Fibroblast of mammary gland (primary cell): ENCODE measurements around the gene IMPA2.
"Not testable (repeated sequence)": the region's sequence is repeated elsewhere in the genome, so short reads cannot be mapped to it uniquely, and the experiment has no call there.

ENCODE experiments used
- DNase-seq: peaks from one replicate; pipeline ENCODE4 v3.0.0-alpha.2; 2010; ENCODE audit warnings: low read depth
- H3K4me3 ChIP-seq: 2 replicates; pipeline ENCODE4 v1.5.1; 2011; ENCODE audit warnings: low read depth, mild to moderate bottlenecking, low read length, moderate library complexity; ENCODE audit not compliant: control insufficient read depth
- TF ChIP-seq, protein P1 (sequence below): conservative IDR thresholded peaks from 2 replicates; pipeline ENCODE4 v1.5.1; 2011; ENCODE audit warnings: low read depth, low read length, inconsistent platforms; ENCODE audit not compliant: control insufficient read depth, insufficient read depth

IMPA2 gene

DNA sequence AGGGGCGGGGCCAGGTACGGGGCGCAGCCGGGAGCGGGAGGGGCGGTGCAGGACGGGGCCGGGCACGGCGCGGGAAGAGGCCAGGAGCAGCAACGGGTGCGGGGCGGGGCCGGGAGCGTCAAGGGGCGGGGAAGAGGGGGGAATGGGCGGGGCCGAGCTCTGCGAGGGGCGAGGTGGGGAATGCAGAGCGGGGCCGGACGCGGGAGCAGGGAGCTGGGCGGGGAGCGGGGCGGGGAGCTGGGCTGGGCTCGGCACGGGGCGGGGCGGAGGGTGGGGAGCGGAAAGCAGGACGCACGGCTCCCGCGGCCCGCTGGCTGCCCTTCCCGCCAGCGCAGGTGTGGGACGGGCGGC is at the start of gene IMPA2:
Gene IMPA2 (plus strand): TSS at position 316 of the 351 bp plus-strand sequence. CDS start 163 bp downstream, outside the sequence.
- TF ChIP-seq, protein P1, sequence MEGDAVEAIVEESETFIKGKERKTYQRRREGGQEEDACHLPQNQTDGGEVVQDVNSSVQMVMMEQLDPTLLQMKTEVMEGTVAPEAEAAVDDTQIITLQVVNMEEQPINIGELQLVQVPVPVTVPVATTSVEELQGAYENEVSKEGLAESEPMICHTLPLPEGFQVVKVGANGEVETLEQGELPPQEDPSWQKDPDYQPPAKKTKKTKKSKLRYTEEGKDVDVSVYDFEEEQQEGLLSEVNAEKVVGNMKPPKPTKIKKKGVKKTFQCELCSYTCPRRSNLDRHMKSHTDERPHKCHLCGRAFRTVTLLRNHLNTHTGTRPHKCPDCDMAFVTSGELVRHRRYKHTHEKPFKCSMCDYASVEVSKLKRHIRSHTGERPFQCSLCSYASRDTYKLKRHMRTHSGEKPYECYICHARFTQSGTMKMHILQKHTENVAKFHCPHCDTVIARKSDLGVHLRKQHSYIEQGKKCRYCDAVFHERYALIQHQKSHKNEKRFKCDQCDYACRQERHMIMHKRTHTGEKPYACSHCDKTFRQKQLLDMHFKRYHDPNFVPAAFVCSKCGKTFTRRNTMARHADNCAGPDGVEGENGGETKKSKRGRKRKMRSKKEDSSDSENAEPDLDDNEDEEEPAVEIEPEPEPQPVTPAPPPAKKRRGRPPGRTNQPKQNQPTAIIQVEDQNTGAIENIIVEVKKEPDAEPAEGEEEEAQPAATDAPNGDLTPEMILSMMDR, result no peak
- peak within 1 kb of the TSS; percentile 54 for H3K4me3 ChIP-seq
- DNase-seq, result no peak

DNA sequence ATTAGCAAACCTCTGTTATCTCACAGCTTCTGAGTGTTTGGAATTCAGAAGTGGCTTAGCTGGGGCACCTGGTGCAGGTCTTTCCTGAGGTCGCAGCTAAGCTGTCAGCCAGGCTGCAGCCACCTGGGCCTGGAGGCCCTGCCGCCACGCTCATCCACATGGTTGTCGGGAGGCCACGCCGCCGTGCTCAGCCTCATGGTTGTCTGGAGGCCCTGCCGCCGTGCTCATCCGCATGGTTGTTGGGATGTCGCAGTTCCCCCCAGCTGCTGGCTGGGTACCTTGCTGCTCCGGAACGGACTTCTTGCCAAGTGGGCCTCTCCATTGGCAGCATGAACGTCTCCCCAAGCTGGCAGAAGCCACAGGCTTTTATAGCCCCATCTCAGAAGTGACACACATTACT is 48.9 kb upstream of the IMPA2 start:
- no peak for DNase-seq
- TF ChIP-seq, protein P1, result no peak
- H3K4me3 ChIP-seq, result no peak overlapping the region

DNA sequence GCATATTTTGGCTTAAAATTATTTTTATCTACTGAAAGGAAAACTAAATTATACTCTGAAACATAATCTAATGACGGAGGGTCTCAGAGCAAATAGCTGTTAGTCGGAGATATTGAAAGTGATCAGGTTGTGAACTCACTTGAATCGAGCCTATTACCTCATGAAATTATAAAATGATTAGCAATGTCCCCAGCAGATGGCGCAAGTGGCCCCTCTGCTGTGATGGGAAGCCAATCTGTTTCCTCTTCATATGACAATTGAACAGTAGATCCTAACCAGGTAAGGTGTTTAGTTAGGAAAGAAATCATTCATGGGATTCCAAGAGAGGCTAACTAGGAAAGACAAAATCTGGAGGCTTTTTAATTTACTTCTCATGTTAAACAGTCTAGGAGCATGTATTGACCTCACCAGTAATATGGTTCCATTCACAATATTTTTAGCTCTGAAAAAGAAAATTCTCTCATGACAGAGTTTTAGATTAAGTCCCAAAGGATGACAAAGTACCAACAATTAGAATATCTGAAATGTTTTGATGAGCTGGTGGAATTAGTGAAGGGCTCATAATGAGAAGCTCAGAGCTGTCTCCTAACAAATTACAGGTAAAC is 43.3 kb upstream of the IMPA2 start:
- no peak overlapping the region for H3K4me3 ChIP-seq
- DNase-seq, result peak; percentile 72
- TF ChIP-seq, protein P1, result peak; percentile 79

DNA sequence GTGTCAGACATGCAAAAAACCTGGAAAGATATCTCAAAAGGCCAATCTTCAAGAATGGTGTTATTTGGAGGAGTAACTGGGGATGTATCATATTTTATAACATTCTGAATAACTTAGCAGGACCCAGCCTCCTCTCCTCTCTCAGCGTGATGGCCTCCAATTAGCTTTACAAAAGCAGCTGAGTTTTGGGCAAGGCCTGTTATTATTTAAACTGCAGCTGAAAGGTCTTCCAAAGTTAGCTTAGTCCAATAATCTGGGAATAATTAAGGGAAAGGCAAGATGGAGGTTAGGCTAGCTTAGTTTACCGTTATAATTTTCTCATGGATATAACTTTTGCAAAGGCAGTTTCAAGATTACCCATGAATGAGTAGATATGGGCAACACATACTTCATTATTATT is 40.4 kb upstream of the IMPA2 start:
- H3K4me3 ChIP-seq, result no peak overlapping the region
- TF ChIP-seq, protein P1, result no peak
- no peak for DNase-seq

DNA sequence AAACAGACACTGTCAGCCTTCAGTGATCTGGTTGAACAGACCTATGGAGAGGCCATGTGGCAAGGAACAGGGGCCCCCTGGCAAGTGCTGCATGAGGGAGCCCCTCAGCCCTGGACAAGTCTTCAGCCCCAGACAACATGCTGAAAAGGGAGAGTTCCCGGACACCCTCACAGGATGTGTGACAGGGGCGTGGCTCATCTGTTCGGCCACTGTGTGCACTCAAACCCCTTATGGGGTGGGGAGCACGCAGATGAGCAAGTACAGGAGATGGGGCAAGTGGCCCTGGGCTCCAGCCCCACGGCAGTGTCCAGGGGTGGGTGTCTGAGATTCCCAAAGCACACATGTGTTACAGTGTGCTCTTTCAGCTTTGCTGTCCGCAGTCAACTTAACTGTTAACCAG is 37.8 kb upstream of the IMPA2 start:
- TF ChIP-seq, protein P1, result no peak
- DNase-seq, result no peak
- no peak overlapping the region for H3K4me3 ChIP-seq

DNA sequence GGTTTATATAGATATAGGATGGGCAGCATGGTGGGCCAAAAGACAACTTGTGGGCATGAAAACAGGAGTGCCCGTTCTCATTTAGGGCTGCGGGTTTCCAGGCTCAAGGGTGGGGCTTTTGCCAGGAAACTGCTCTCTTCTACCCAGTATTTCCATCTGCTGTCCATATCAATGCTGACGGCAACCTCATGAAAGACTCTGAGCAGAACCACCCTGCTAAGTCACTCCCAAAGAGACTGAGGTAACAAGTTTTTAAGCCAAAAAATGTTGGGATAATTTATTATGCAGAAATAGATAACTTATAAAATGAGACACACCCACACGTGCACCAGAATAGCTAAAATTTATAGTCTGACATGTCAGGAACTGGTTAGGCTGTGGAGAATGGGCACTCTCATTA is 37.1 kb upstream of the IMPA2 start:
- TF ChIP-seq, protein P1, result no peak
- no peak for DNase-seq
- no peak overlapping the region for H3K4me3 ChIP-seq

DNA sequence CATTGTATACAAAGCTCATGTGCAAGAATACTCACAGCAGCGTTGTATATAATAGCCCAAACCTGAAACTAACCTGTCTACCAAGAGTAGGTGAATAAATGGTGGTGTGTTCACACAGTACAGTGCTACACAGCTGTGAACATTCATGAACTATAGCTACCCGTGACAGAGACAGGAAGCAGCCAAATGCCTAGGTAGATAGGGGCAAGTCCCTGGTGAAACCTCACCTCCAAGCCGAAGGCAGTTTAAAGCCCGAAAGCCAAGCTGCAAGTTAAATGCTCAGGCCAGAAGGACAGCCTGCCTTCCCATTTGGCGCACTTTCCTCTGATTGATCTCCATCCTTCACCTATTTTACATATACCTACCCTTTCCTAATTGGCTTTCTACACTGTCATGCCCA is 36.5 kb upstream of the IMPA2 start:
- TF ChIP-seq, protein P1, result no peak
- no peak overlapping the region for H3K4me3 ChIP-seq
- no peak for DNase-seq

DNA sequence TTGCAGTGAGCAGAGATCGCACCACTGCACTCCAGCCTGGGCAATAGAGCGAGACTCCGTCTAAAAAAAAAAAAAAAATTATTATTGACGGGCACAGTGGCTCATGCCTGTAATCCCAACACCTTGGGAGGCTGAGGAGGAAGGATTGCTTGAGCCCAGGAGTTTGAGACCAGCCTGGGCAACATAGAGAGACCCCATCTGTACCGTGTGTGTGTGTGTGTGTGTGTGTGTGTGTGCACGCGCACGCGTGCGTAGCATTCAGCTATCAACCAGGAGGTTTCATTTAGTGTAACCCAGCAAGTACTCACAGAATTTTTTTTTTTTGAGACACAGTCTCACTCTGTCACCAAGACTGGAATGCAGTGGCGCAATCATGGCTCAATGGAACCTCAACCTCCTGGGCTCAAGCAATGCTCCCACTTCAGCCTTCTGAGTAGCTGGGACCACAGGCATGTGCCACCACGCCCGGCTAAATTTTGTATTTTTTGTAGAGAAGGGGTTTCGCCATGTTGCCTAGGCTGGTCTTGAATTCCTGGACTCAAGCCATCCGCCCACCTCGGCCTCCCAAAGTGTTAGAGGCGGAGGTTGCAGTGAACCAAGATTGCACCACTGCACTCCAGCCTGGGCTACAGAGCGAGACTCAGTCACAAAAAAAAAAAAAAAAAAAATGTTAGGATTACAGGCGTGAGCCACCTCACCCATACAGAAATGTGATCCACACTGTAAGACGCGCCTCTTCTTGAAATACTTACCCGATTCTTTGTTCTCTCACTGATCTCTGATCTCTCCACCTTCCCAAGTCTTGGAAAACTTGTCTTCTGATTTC is 35.3 kb upstream of the IMPA2 start:
- H3K4me3 ChIP-seq, result not testable (repeated sequence)
- DNase-seq, result peak; percentile 59
